Measurements from ENCODE around the gene REXO4.

DNA sequence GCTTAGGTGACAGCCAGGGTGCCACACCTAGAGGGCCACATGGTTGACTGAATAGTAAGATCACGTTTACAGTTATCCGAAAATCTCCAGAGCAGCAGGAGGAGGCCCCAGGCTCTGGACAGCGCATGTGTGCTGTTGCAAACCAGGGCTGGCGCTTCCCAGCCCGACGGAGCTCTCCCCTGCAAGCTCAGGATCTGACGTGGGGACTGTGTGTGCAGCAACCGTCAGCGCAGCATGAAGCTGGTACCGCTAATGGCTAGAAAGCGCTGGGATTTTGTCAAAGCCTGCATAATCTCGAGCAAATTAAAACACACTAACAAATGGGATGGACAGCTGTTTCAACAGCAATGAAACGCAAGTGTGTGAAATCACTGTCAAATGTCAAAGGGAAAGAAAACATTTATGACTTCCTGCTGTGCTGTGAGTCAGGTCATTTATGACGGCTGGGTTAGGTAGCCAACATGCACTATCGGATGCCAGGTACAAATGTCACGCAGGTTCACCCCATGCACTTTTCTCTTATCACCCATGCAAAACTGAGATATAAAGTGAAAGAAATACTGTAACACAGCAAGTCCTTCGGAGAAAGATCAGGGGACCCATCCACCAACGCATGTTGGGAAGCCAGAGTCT lies 49.4 kb downstream of the REXO4 start:
- TF ChIP-seq, protein P1, sequence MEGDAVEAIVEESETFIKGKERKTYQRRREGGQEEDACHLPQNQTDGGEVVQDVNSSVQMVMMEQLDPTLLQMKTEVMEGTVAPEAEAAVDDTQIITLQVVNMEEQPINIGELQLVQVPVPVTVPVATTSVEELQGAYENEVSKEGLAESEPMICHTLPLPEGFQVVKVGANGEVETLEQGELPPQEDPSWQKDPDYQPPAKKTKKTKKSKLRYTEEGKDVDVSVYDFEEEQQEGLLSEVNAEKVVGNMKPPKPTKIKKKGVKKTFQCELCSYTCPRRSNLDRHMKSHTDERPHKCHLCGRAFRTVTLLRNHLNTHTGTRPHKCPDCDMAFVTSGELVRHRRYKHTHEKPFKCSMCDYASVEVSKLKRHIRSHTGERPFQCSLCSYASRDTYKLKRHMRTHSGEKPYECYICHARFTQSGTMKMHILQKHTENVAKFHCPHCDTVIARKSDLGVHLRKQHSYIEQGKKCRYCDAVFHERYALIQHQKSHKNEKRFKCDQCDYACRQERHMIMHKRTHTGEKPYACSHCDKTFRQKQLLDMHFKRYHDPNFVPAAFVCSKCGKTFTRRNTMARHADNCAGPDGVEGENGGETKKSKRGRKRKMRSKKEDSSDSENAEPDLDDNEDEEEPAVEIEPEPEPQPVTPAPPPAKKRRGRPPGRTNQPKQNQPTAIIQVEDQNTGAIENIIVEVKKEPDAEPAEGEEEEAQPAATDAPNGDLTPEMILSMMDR (IDR thresholded peaks at IDR 0.05) = no peak
- TF ChIP-seq POLR2A (IDR thresholded peaks at IDR 0.05) = no peak

All from tibial nerve (tissue), 3 donors.